KMS-11 (cell line): Measurements from ENCODE around the gene C11orf24.

Experiments used
- H2AFZ ChIP-seq: fragments of 200-600 bp; sonication (generic); 2 replicates; pipeline ENCODE4 v1.6.1; 2016; ENCODE audit warnings: antibody characterized with exemption, mixed run types, low read depth
- H3K27ac ChIP-seq: fragments of 200-600 bp; sonication (generic); 2 replicates; pipeline ENCODE4 v1.6.1; 2016; ENCODE audit warnings: mild to moderate bottlenecking, mixed run types
- H3K27me3 ChIP-seq: fragments of 200-600 bp; sonication (generic); 2 replicates; pipeline ENCODE4 v1.6.1; 2017; ENCODE audit warnings: mild to moderate bottlenecking, low read depth, mixed run types, moderate library complexity; ENCODE audit not compliant: insufficient read depth
- H3K36me3 ChIP-seq: fragments of 200-600 bp; sonication (generic); 2 replicates; pipeline ENCODE4 v1.6.1; 2017; ENCODE audit warnings: mild to moderate bottlenecking, mixed run types; ENCODE audit not compliant: insufficient read depth
- H3K4me1 ChIP-seq: fragments of 200-600 bp; sonication (generic); 2 replicates; pipeline ENCODE4 v1.6.1; 2016; ENCODE audit warnings: mild to moderate bottlenecking, low read depth, mixed run types; ENCODE audit not compliant: poor library complexity, severe bottlenecking
- H3K4me2 ChIP-seq: fragments of 200-600 bp; sonication (generic); 2 replicates; pipeline ENCODE4 v1.7.0; 2016; ENCODE audit warnings: mild to moderate bottlenecking, mixed run types
- H3K4me3 ChIP-seq: fragments of 200-600 bp; sonication (generic); IDR thresholded peaks from 2 replicates; pipeline ENCODE4 v1.6.1; 2017; ENCODE audit warnings: low read depth, low read length, mixed read lengths; ENCODE audit not compliant: insufficient read depth
- H3K79me2 ChIP-seq: fragments of 200-600 bp; sonication (generic); 2 replicates; pipeline ENCODE4 v1.6.1; 2016; ENCODE audit warnings: low read depth, mixed run types; ENCODE audit not compliant: insufficient read depth
- H3K9ac ChIP-seq: fragments of 200-600 bp; sonication (generic); 2 replicates; pipeline ENCODE4 v1.6.1; 2016; ENCODE audit warnings: mild to moderate bottlenecking, mixed run types
- H4K20me1 ChIP-seq: fragments of 200-600 bp; sonication (generic); 2 replicates; pipeline ENCODE4 v1.6.1; 2016; ENCODE audit warnings: mild to moderate bottlenecking, mixed run types; ENCODE audit not compliant: insufficient read depth
- TF ChIP-seq, protein P1 (sequence below): fragments of 200-600 bp; sonication (generic); conservative IDR thresholded peaks from 2 replicates; pipeline ENCODE4 v1.6.1; 2017; ENCODE audit warnings: low read depth, mild to moderate bottlenecking, antibody characterized with exemption, low read length, moderate library complexity, mixed read lengths

The C11orf24 gene

DNA sequence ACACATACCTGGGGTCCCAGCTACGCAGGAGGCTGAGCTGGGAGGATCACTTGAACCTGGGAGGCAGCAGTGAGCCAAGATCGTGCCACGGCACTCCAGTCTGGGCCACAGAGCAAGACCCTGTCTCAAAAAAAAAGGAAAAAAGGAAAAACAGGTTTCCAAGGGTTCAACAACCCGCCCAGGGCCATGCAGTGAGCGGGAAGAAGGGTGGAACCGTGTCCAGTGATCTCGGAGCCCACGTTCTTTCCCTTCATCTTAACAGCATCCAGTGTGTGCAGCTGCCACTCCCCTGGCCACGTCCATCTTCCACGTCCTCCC is 25.7 kb upstream of the C11orf24 start:
- Histone ChIP-seq H3K9ac (no peak overlapping the region), H3K36me3 (no peaks in the 10 kb centered on the region), H3K4me3 (no peak overlapping the region), H3K4me1 (peaks cover 11% of the 10 kb centered on the region), H3K27me3 (no peaks in the 10 kb centered on the region), H2AFZ (peak overlapping the region; percentile 38; the same call in 1 of the 2 replicates), H3K27ac (no peak overlapping the region), H3K4me2 (peak overlapping the region; percentile 11; the same call in 1 of the 2 replicates), H4K20me1 (no peaks in the 10 kb centered on the region), H3K79me2 (no peaks in the 10 kb centered on the region)
- TF ChIP-seq, protein P1, sequence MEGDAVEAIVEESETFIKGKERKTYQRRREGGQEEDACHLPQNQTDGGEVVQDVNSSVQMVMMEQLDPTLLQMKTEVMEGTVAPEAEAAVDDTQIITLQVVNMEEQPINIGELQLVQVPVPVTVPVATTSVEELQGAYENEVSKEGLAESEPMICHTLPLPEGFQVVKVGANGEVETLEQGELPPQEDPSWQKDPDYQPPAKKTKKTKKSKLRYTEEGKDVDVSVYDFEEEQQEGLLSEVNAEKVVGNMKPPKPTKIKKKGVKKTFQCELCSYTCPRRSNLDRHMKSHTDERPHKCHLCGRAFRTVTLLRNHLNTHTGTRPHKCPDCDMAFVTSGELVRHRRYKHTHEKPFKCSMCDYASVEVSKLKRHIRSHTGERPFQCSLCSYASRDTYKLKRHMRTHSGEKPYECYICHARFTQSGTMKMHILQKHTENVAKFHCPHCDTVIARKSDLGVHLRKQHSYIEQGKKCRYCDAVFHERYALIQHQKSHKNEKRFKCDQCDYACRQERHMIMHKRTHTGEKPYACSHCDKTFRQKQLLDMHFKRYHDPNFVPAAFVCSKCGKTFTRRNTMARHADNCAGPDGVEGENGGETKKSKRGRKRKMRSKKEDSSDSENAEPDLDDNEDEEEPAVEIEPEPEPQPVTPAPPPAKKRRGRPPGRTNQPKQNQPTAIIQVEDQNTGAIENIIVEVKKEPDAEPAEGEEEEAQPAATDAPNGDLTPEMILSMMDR: no peak

DNA sequence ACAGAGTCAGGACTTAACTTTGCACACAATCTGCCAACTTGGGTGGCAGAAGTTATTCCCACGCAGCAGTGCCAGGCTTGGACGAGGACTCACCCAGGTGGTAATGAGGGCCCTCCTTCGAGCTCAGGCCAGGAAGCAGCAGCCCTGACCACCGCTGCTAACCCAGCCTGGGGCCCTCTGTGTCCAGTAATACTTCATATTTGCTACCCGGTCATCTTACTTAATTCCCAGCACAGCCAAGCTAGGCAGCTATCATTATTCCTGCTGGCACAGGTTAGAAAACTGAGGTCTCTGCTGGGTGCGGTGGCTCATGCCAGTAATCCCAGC is 25.2 kb upstream of the C11orf24 start:
- no peaks in the 10 kb centered on the region for H3K27me3 ChIP-seq
- no peaks in the 10 kb centered on the region for H3K79me2 ChIP-seq
- no peak overlapping the region for H3K9ac ChIP-seq
- no peak overlapping the region for H3K4me3 ChIP-seq
- H3K4me1 ChIP-seq: peaks cover 11% of the 10 kb centered on the region
- H3K27ac ChIP-seq: no peak overlapping the region
- H2AFZ ChIP-seq: peak overlapping the region; percentile 38; the same call in 1 of the 2 replicates
- TF ChIP-seq, protein P1: no peak
- no peaks in the 10 kb centered on the region for H4K20me1 ChIP-seq
- no peaks in the 10 kb centered on the region for H3K36me3 ChIP-seq
- no peak overlapping the region for H3K4me2 ChIP-seq

DNA sequence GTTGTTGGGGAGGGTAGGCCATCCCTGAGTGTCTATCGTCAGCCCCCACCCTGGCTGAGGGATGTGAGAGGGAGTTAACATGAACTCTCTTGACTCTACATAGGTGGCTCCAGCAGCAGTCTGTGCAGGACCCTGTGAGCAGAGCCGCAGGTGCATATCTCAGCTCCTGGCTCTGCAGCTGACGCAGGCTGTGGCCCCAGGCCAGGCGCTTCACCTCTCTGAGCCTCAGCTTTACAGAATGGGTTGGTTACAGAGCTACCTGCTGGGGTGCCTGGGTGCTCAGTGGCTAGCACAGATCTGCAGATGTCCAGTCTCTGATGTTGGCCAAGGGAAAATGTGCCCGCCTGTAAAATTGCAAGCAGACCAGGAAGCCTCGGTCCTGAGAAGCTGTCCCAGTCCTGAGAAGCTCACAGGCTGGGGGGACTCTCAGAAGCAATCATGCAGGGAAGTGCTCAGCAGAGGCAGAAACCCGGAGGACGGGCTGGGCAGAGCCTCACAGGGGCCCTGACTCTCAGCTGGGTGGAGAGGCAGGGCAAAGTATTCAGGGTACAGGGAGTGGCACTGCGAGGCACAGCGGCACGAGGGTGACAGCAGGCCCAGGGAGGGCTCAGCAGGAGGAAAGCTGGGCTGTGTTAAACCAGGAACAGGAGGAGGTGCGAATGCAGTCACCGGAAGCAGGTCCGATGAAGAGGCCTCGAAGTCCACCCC is 24.7 kb upstream of the C11orf24 start:
- TF ChIP-seq, protein P1: no peak
- Histone ChIP-seq H3K27me3 (no peaks in the 10 kb centered on the region), H3K4me3 (no peak overlapping the region), H3K4me2 (no peak overlapping the region), H2AFZ (0 out of 2 replicates have a peak overlapping the region, but pooled peaks have one; percentile 2), H4K20me1 (no peaks in the 10 kb centered on the region), H3K79me2 (no peaks in the 10 kb centered on the region), H3K9ac (no peak overlapping the region), H3K27ac (no peak overlapping the region), H3K4me1 (peaks cover 11% of the 10 kb centered on the region), H3K36me3 (no peaks in the 10 kb centered on the region)

DNA sequence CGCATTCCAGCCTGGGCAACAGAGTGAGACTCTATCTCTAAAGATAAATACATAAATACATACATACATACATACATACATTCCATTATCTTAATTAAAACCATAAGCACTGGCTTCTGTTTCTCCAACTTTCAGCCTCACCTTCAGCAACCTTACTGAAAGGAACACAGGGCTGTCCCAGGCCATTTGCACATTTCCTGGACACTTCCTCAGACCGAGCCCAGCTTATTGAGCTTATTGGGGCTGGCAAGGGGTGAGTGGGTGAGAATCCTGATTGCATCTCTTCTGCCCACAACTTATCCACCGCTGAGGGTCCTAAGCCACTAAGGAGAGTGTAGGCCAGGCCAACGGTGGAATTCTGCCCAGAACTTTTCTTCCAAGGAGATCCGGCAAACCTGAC is 24.2 kb upstream of the C11orf24 start:
- no peak overlapping the region for H3K27ac ChIP-seq
- no peaks in the 10 kb centered on the region for H3K79me2 ChIP-seq
- no peaks in the 10 kb centered on the region for H3K27me3 ChIP-seq
- H2AFZ ChIP-seq: 0 out of 2 replicates have a peak overlapping the region, but pooled peaks have one; percentile 2
- TF ChIP-seq, protein P1: no peak
- H3K4me2 ChIP-seq: no peak overlapping the region
- no peaks in the 10 kb centered on the region for H4K20me1 ChIP-seq
- H3K36me3 ChIP-seq: no peaks in the 10 kb centered on the region
- H3K4me3 ChIP-seq: no peak overlapping the region
- H3K4me1 ChIP-seq: peaks cover 11% of the 10 kb centered on the region
- no peak overlapping the region for H3K9ac ChIP-seq
